ENCODE results near the gene DDX10. TPM values are rescaled to one million over a fixed set of nuclear protein-coding genes. Genes with fewer than 3 reads are reported as not detected.
A peak's percentile ranks its signal among the peaks of the same experiment; 100 is the strongest.

Gene DDX10
- total and polyA plus RNA-seq, 9 of the 15 experiments (the other 6 are each of a cell fraction or from before 2014, with no cell fraction given): 33.9 to 94.6 (median 50.7) TPM

GRCh38 chr11:108914981-108915380, 250.1 kb downstream of the DDX10 start:
- Histone ChIP-seq H3K9me1 (ENCODE audit: control insufficient read depth, insufficient read depth, low read length) (no peaks in the 10 kb centered on the region), H3K79me2 (ENCODE audit: control insufficient read depth, insufficient read depth, low read length) (no peaks in the 10 kb centered on the region), H3K9ac (ENCODE audit: insufficient read depth in 1 of 2, low read depth in 2 of 2, low read length in 2 of 2) (no peak overlapping the region), H2AFZ (ENCODE audit: low read depth, low read length) (no peak overlapping the region), H4K20me1 (replicated peaks; ENCODE audit: control insufficient read depth, insufficient read depth, low read length) (no peaks in the 10 kb centered on the region), H3K4me3 (no peak overlapping the region), H3K36me3 (ENCODE audit: control insufficient read depth, insufficient read depth, low read length) (peaks cover 2% of the 10 kb centered on the region; the same call in 1 of the 3 replicates), H3K4me2 (ENCODE audit: insufficient read depth, low read length) (no peak overlapping the region), H3K4me1 (replicated peaks in 1 of 2; ENCODE audit: control insufficient read depth in 2 of 2, insufficient read depth in 2 of 2, low read length in 2 of 2) (peaks cover 0 to 6% of the 10 kb centered on the region in 2 experiments; a peak in 2 of 5 replicates), H3K9me3 (replicated peaks; ENCODE audit: control insufficient read depth, insufficient read depth, low read depth, low read length) (no peaks in the 10 kb centered on the region), H3K27me3 (ENCODE audit: control insufficient read depth in 2 of 2, insufficient read depth in 2 of 2, low read length in 2 of 2) (no peaks in the 10 kb centered on the region), H3K27ac (ENCODE audit: extremely low read depth, low read depth, low read length) (no peak overlapping the region)
- BruUV-seq (replicated peaks): no TSS peak
- TF ChIP-seq GTF2F1 (IDR thresholded peaks at IDR 0.05; ENCODE audit: low read depth, low read length): no peak
- no peak for TF ChIP-seq PML (IDR thresholded peaks at IDR 0.05; ENCODE audit: low read length)
- TF ChIP-seq RNF2 (IDR thresholded peaks at IDR 0.05): no peak
- TF ChIP-seq RAD21 (CRISPR knock-in tag; conservative IDR thresholded peaks at IDR 0.05 in 1 of 2, IDR thresholded peaks at IDR 0.05 in 1 of 2): no peak
- TF ChIP-seq GABPB1 (CRISPR knock-in tag; IDR thresholded peaks at IDR 0.05): no peak
- TF ChIP-seq ARID1B (IDR thresholded peaks at IDR 0.05): no peak
- FAIRE-seq (peak; percentile 54), DNase-seq (ENCODE audit: extremely low read depth in 1 of 4, low spot score in 3 of 4) (no peak), ATAC-seq (no peak)
- ChIA-PET CTCF (ENCODE audit: low intra/inter-chr PET ratio) (no interaction called here), POLR2A (interaction anchor here (0.6 kb wide), 3 partner anchors 27 to 185 kb away, joined by 3 to 6 read pairs (median 3); no protein-coding TSS in a partner anchor)
- intact Hi-C loops (cut with micrococcal nuclease) (no loop called here), in situ Hi-C loops (cut with MboI) (no loop called here)

- H3K36me3 ChIP-seq (ENCODE audit: control insufficient read depth, insufficient read depth, low read length): peaks cover 4% of the 10 kb centered on the region; the same call in 2 of the 3 replicates
- ChIA-PET CTCF (ENCODE audit: low intra/inter-chr PET ratio) (no interaction called here), POLR2A (no interaction called here)
- H2AFZ ChIP-seq (ENCODE audit: low read depth, low read length): no peak overlapping the region
- BruUV-seq (replicated peaks): no TSS peak
- no peak overlapping the region for H3K27ac ChIP-seq (ENCODE audit: extremely low read depth, low read depth, low read length)
- H3K4me1 ChIP-seq (replicated peaks in 1 of 2; ENCODE audit: control insufficient read depth in 2 of 2, insufficient read depth in 2 of 2, low read length in 2 of 2): peaks cover 0 to 6% of the 10 kb centered on the region in 2 experiments; a peak in 2 of 5 replicates
- H3K4me2 ChIP-seq (ENCODE audit: insufficient read depth, low read length): no peak overlapping the region
- FAIRE-seq: no peak
- no peaks in the 10 kb centered on the region for H3K27me3 ChIP-seq (ENCODE audit: control insufficient read depth in 2 of 2, insufficient read depth in 2 of 2, low read length in 2 of 2)
- H3K9ac ChIP-seq (ENCODE audit: insufficient read depth in 1 of 2, low read depth in 2 of 2, low read length in 2 of 2): no peak overlapping the region
- no peak for ATAC-seq
- no peaks in the 10 kb centered on the region for H4K20me1 ChIP-seq (replicated peaks; ENCODE audit: control insufficient read depth, insufficient read depth, low read length)
- no peak for DNase-seq (ENCODE audit: extremely low read depth in 1 of 4, low spot score in 3 of 4)
- intact Hi-C loops (cut with micrococcal nuclease): no loop called here
- in situ Hi-C loops (cut with MboI): no loop called here
- H3K9me1 ChIP-seq (ENCODE audit: control insufficient read depth, insufficient read depth, low read length): no peaks in the 10 kb centered on the region
- no peak overlapping the region for H3K4me3 ChIP-seq
- 70% methylated on average over 2 of the region's 2 CpGs for WGBS (ENCODE audit: insufficient coverage, low coverage, missing lambda C conversion rate)
- no peaks in the 10 kb centered on the region for H3K9me3 ChIP-seq (replicated peaks; ENCODE audit: control insufficient read depth, insufficient read depth, low read depth, low read length)
- H3K79me2 ChIP-seq (ENCODE audit: control insufficient read depth, insufficient read depth, low read length): no peaks in the 10 kb centered on the region
- TF ChIP-seq ZNF124 (CRISPR knock-in tag; IDR thresholded peaks at IDR 0.05) (no peak), PTTG1 (tag; IDR thresholded peaks at IDR 0.05; ENCODE audit: low read depth) (no peak), ETV5 (CRISPR knock-in tag; IDR thresholded peaks at IDR 0.05; ENCODE audit: low read depth) (no peak), HMGXB4 (CRISPR knock-in tag; IDR thresholded peaks at IDR 0.05) (no peak), ATF7 (IDR thresholded peaks at IDR 0.05) (no peak), HDAC3 (IDR thresholded peaks at IDR 0.05; ENCODE audit: borderline replicate concordance, partially characterized antibody) (no peak), RBM25 (IDR thresholded peaks at IDR 0.05; ENCODE audit: low read depth, low read length, severe bottlenecking) (no peak), SMARCC2 (IDR thresholded peaks at IDR 0.05; ENCODE audit: low read depth) (no peak), JUNB (CRISPR knock-in tag; conservative IDR thresholded peaks at IDR 0.05) (no peak), SNRNP70 (optimal IDR thresholded peaks at IDR 0.05; ENCODE audit: low read depth, low read length) (no peak), KLF16 (IDR thresholded peaks at IDR 0.05) (no peak), ZNF778 (CRISPR knock-in tag; IDR thresholded peaks at IDR 0.05) (no peak), TRIM28 (IDR thresholded peaks at IDR 0.05) (no peak)
Measured at GRCh38 chr11:108915666-108916065, 250.8 kb downstream of the DDX10 start.
